ENCODE data around the gene MED29. TPM values are rescaled to one million over a fixed set of nuclear protein-coding genes. Genes with fewer than 3 reads are reported as not detected.
A peak's percentile ranks its signal among the peaks of the same experiment; 100 is the strongest.

The MED29 gene
- total and polyA plus RNA-seq, 2 of the 13 experiments (the other 11 are each of a cell fraction or from before 2014, with no cell fraction given): 14.0 to 19.7 TPM

DNA sequence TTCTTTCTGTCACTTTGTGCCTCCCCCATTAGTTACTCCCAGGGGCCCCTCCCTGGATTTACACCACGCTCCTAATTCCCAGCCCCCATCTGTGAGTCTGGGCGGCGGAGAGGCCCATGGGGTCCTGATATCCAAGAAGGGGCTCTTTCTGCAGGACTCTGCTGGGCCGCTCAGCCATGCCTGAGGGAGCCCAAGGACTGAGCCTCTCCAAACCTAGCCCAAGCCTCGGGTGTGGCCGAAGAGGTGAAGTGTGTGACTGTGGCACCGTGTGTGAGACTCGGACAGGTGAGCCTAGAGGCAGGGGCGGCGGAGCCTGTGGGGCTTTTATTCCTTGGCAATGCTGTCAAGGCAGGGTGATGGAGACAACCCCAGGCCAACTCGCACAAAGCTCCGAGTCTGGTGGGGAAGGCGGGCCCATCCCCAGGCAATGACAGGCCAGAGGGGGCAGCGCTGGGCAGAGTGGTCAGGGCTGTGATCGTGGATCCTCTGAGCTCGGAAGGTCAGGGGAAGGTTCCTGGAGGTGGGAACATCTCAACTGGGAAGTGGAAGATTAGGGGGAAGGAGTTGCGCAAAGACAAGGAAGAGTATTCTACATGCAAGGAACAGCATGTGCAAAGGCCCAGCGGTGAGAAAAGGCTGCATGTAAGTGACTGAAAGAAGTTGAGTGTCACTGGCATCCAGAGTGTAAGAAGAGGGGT lies 22.9 kb downstream of the MED29 start:
- WGBS (ENCODE audit: low lambda C conversion rate): 43% methylated on average over 12 of the region's 18 CpGs
- Histone ChIP-seq H3K9me3 (ENCODE audit: low read length) (no peaks in the 10 kb centered on the region), H3K27ac (ENCODE audit: extremely low read length, insufficient read depth, low read length) (peak overlapping the region; percentile 32), H3K4me1 (ENCODE audit: insufficient read depth, low read length) (peaks cover 47% of the 10 kb centered on the region), H3K79me2 (ENCODE audit: insufficient read depth, low read length) (peaks cover 15% of the 10 kb centered on the region), H3K27me3 (ENCODE audit: control insufficient read depth in 1 of 2, insufficient read depth in 2 of 2, low read length in 2 of 2) (no peaks in the 10 kb centered on the region), H2AFZ (ENCODE audit: low read length) (no peak overlapping the region), H3K4me3 (replicated peaks in 1 of 3; ENCODE audit: insufficient read depth in 1 of 3, low read depth in 2 of 3, low read length in 3 of 3) (peak overlapping the region; percentile 65 to 97 (median 95)), H3K9ac (ENCODE audit: insufficient read depth, low read depth, low read length) (peak overlapping the region; percentile 76), H4K20me1 (ENCODE audit: insufficient read depth, low read length) (no peaks in the 10 kb centered on the region), H3K4me2 (ENCODE audit: low read depth, low read length) (peak overlapping the region; percentile 88), H3K36me3 (replicated peaks in 1 of 2; ENCODE audit: control insufficient read depth in 1 of 2, insufficient read depth in 2 of 2, low read length in 2 of 2) (peaks cover 4 to 8% of the 10 kb centered on the region in 2 experiments; a peak in 4 of 5 replicates)
- DNase-seq (ENCODE audit: low spot score) (peak; percentile 32), FAIRE-seq (peak; percentile 34), ATAC-seq (peak; percentile 35)
- no TSS peak for BruUV-seq (replicated peaks)
- ChIA-PET CTCF (ENCODE audit: low intra/inter-chr PET ratio, low total read pairs) (interaction anchor here (5.1 kb wide), 1 partner anchor 17 kb away, joined by 127 read pairs; no protein-coding TSS in a partner anchor), POLR2A (interaction anchor here (0.6 to 4.2 kb wide), 9 partner anchors 12 to 26 kb away, joined by 4 to 47 read pairs (median 8); partner anchors contain the start of genes MED29, PAF1 and RPS16)
- intact Hi-C loops (cut with micrococcal nuclease; ENCODE audit: unreplicated experiment) (loop anchor here (5.0 to 10.0 kb wide), 3 partner anchors 72 to 292 kb away; partner anchors contain the start of genes EID2B and SAMD4B), in situ Hi-C loops (cut with HindIII; ENCODE audit: extremely low pct_ligation_motif_present, low pct_unique_long_range_greater_than_20kb) (no loop called here)
- TF ChIP-seq ZFP41 (CRISPR knock-in tag; IDR thresholded peaks at IDR 0.05; ENCODE audit: borderline replicate concordance) (no peak), ZFP37 (CRISPR knock-in tag; IDR thresholded peaks at IDR 0.05; ENCODE audit: borderline replicate concordance) (no peak), ZNF33B (CRISPR knock-in tag; IDR thresholded peaks at IDR 0.05) (0 out of 2 replicates have a peak, but pooled peaks have one; percentile 44), ZNF292 (CRISPR knock-in tag; IDR thresholded peaks at IDR 0.05; ENCODE audit: borderline replicate concordance, low read depth) (no peak), ZNF501 (CRISPR knock-in tag; IDR thresholded peaks at IDR 0.05) (peak; percentile 35; the same call in 1 of the 2 replicates), ZMAT3 (CRISPR knock-in tag; conservative IDR thresholded peaks at IDR 0.05) (0 out of 2 replicates have a peak, but pooled peaks have one; percentile 54), GATAD2A (CRISPR knock-in tag; IDR thresholded peaks at IDR 0.05) (0 out of 2 replicates have a peak, but pooled peaks have one; percentile 26), STAG1 (CRISPR knock-in tag; IDR thresholded peaks at IDR 0.05) (peak; percentile 45), ZNF687 (CRISPR knock-in tag; IDR thresholded peaks at IDR 0.05) (peak; percentile 57), NR2C2 (CRISPR knock-in tag; IDR thresholded peaks at IDR 0.05; ENCODE audit: borderline replicate concordance) (no peak), ZNF598 (CRISPR knock-in tag; IDR thresholded peaks at IDR 0.05; ENCODE audit: borderline replicate concordance) (peak; percentile 51; the same call in 1 of the 2 replicates)
- TF ChIP-seq, protein P1, sequence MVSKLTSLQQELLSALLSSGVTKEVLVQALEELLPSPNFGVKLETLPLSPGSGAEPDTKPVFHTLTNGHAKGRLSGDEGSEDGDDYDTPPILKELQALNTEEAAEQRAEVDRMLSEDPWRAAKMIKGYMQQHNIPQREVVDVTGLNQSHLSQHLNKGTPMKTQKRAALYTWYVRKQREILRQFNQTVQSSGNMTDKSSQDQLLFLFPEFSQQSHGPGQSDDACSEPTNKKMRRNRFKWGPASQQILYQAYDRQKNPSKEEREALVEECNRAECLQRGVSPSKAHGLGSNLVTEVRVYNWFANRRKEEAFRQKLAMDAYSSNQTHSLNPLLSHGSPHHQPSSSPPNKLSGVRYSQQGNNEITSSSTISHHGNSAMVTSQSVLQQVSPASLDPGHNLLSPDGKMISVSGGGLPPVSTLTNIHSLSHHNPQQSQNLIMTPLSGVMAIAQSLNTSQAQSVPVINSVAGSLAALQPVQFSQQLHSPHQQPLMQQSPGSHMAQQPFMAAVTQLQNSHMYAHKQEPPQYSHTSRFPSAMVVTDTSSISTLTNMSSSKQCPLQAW (CRISPR knock-in tag; IDR thresholded peaks at IDR 0.05): peak; percentile 67
- TF ChIP-seq, protein P2, sequence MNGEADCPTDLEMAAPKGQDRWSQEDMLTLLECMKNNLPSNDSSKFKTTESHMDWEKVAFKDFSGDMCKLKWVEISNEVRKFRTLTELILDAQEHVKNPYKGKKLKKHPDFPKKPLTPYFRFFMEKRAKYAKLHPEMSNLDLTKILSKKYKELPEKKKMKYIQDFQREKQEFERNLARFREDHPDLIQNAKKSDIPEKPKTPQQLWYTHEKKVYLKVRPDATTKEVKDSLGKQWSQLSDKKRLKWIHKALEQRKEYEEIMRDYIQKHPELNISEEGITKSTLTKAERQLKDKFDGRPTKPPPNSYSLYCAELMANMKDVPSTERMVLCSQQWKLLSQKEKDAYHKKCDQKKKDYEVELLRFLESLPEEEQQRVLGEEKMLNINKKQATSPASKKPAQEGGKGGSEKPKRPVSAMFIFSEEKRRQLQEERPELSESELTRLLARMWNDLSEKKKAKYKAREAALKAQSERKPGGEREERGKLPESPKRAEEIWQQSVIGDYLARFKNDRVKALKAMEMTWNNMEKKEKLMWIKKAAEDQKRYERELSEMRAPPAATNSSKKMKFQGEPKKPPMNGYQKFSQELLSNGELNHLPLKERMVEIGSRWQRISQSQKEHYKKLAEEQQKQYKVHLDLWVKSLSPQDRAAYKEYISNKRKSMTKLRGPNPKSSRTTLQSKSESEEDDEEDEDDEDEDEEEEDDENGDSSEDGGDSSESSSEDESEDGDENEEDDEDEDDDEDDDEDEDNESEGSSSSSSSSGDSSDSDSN (CRISPR knock-in tag; IDR thresholded peaks at IDR 0.05): peak; percentile 78

Measured in HepG2 (cell line).